Occipital lobe (tissue), 2 donors: ENCODE data around the gene GIT2. TPM values are rescaled to one million over a fixed set of nuclear protein-coding genes. Genes with fewer than 3 reads are reported as not detected.
"Not testable (repeated sequence)": the region's sequence is repeated elsewhere in the genome, so short reads cannot be mapped to it uniquely, and the experiment has no call there.

ENCODE experiments used
- DNase-seq: peaks from one replicate; lab custom pipeline; 2025; lab: John Stamatoyannopoulos, UW
- total RNA-seq: library from RNA; depleted of rRNA; stranded (reverse); fragments of >200 nt; gene quantifications from one replicate; pipeline ENCODE4 v1.2.3, GENCODE V29; 2014

Gene GIT2
- total RNA-seq, 1 donor from 2014 or later: 27.8 TPM

GRCh38 chr12:109948368-109948767 lies 47.8 kb downstream of the GIT2 start:
- no peak for DNase-seq

- DNase-seq: no peak
Measured at GRCh38 chr12:109947521-109947920, 48.6 kb downstream of the GIT2 start.

GRCh38 chr12:109946913-109947312 lies 49.3 kb downstream of the GIT2 start:
- DNase-seq: no peak

- DNase-seq: no peak
Measured at GRCh38 chr12:109946505-109946904, 49.7 kb downstream of the GIT2 start.

- DNase-seq: no peak
Measured at GRCh38 chr12:109944561-109945359, 51.4 kb downstream of the GIT2 start.

- DNase-seq: no peak
Measured at GRCh38 chr12:109943811-109944210, 52.4 kb downstream of the GIT2 start.

GRCh38 chr12:109940339-109940923 lies 55.7 kb downstream of the GIT2 start:
- no peak for DNase-seq

- DNase-seq: no peak
Measured at GRCh38 chr12:109939504-109939903, 56.7 kb downstream of the GIT2 start.

GRCh38 chr12:109938947-109939346 lies 57.2 kb downstream of the GIT2 start:
- DNase-seq: no peak

GRCh38 chr12:109937371-109937770 lies 58.8 kb downstream of the GIT2 start:
- no peak for DNase-seq

GRCh38 chr12:109934026-109934425 lies 62.1 kb downstream of the GIT2 start:
- no peak for DNase-seq

GRCh38 chr12:109932878-109933503 lies 63.2 kb downstream of the GIT2 start:
- DNase-seq: no peak

- no peak for DNase-seq
Measured at GRCh38 chr12:109931143-109931542, 65.0 kb downstream of the GIT2 start.

- DNase-seq: no peak
Measured at GRCh38 chr12:109930028-109930800, 66.0 kb downstream of the GIT2 start.

GRCh38 chr12:109929326-109929725 lies 66.8 kb downstream of the GIT2 start:
- DNase-seq: not testable (repeated sequence)

- no peak for DNase-seq
Measured at GRCh38 chr12:109928058-109928656, 68.0 kb downstream of the GIT2 start.

GRCh38 chr12:109927622-109928021 lies 68.5 kb downstream of the GIT2 start:
- DNase-seq: no peak

GRCh38 chr12:109926488-109927210 lies 69.5 kb downstream of the GIT2 start:
- DNase-seq: no peak

- DNase-seq: no peak
Measured at GRCh38 chr12:109926016-109926415, 70.2 kb downstream of the GIT2 start.

GRCh38 chr12:109925185-109925840 lies 70.9 kb downstream of the GIT2 start:
- DNase-seq: no peak
